Breast epithelium (tissue), 4 donors: Measurements from ENCODE around the gene CCDC83. TPM values are rescaled to one million over a fixed set of nuclear protein-coding genes. Genes with fewer than 3 reads are reported as not detected.
A peak's percentile ranks its signal among the peaks of the same experiment; 100 is the strongest.
"Not testable (repeated sequence)": the region's sequence is repeated elsewhere in the genome, so short reads cannot be mapped to it uniquely, and the experiment has no call there.

ENCODE experiments used
- DNase-seq, 2 donors: peaks; one replicate each; pipeline ENCODE4 v3.0.0-alpha.2; 2019; ENCODE audit warnings: low spot score in 2 of 2
- H3K27ac ChIP-seq, 2 donors: fragments of 200-600 bp; sonication (generic) in 1 of 2; one replicate each; pipeline ENCODE4 v1.5.1; 2016 to 2019; ENCODE audit warnings: mild to moderate bottlenecking in 1 of 2
- H3K27me3 ChIP-seq, 2 donors: fragments of 200-600 bp; sonication (generic) in 1 of 2; one replicate each; pipeline versions ENCODE4 v1.5.1 to v1.6.0; 2017 to 2019; ENCODE audit warnings: control low read depth in 1 of 2, mild to moderate bottlenecking in 1 of 2
- H3K36me3 ChIP-seq: fragments of 200-600 bp; one replicate; pipeline ENCODE4 v1.5.1; 2019
- H3K4me1 ChIP-seq, 2 donors: fragments of 200-600 bp; sonication (generic); one replicate each; pipeline ENCODE4 v1.5.1; 2016 to 2019; ENCODE audit warnings: control low read depth in 1 of 2
- H3K4me3 ChIP-seq, 3 donors: fragments of 200-600 bp; sonication (generic); 1 replicate in 2 of 3; 2 replicates in 1 of 3; pipeline ENCODE4 v1.5.1; 2016 to 2019; ENCODE audit warnings: mild to moderate bottlenecking in 3 of 3, moderate library complexity in 2 of 3
- H3K9me3 ChIP-seq, 2 donors: fragments of 200-600 bp; sonication (generic) in 1 of 2; one replicate each; pipeline ENCODE4 v1.5.1; 2016 to 2019; ENCODE audit warnings: control low read depth in 1 of 2
- POLR2A ChIP-seq: fragments of 450-650 bp; IDR thresholded peaks from one replicate; pipeline ENCODE4 v1.6.1; 2016; ENCODE audit warnings: antibody characterized with exemption, mild to moderate bottlenecking, moderate library complexity
- POLR2AphosphoS5 ChIP-seq, 3 donors: sonication (generic); formaldehyde crosslinking; IDR thresholded peaks; one replicate each; pipeline ENCODE4 v1.6.1; 2017; ENCODE audit warnings: antibody characterized with exemption in 3 of 3
- intact Hi-C: fragments of 100-400 bp; cut with DNase I; formaldehyde crosslinking; loops from one replicate; pipeline ENCODE4 v1.15.1; 2023; ENCODE audit warnings: low total_unique reads
- total RNA-seq, 3 donors: library from RNA; depleted of rRNA; stranded (reverse); fragments of >200 nt; gene quantifications; one replicate each; pipeline ENCODE4 v1.1.0, GENCODE V29; 2016
- TF ChIP-seq, protein P1 (sequence below), 3 donors: fragments of 450-650 bp; IDR thresholded peaks; one replicate each; pipeline ENCODE4 v1.5.1; 2016 to 2017; ENCODE audit warnings: antibody characterized with exemption in 3 of 3, mild to moderate bottlenecking in 3 of 3, moderate library complexity in 3 of 3

Gene CCDC83
- total RNA-seq, 3 donors from 2014 or later: 0.33 TPM; not detected in 2

DNA sequence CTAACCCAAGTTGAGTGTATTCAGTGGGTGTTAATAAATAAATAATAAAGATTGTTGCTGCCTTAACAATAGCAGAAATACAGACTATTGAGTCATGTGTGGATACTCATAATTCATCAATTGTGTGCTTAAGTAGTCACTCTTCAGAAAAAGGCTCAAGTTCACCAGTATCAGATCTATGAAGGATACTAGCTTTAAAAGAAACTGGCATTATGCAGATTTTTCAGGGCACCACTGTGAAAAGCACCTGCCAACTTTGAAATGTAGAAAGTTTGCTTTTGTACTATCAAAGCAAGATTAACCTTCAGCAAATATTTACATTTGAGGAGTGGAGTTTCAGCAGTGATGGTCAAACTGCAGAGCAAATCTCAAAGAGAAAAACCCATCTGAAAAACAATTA, 24.1 kb upstream of the CCDC83 start:
- Histone ChIP-seq H3K36me3 (peaks cover 4% of the 10 kb centered on the region), H3K4me1 (no peaks in the 10 kb centered on the region), H3K27me3 (no peaks in the 10 kb centered on the region), H3K4me3 (no peak overlapping the region), H3K9me3 (peaks cover 7% of the 10 kb centered on the region in 2 donors), H3K27ac (no peak overlapping the region)
- intact Hi-C loops: no loop called here
- no peak for TF ChIP-seq POLR2A
- no peak for TF ChIP-seq POLR2AphosphoS5 (IDR thresholded peaks at IDR 0.05)
- TF ChIP-seq, protein P1, sequence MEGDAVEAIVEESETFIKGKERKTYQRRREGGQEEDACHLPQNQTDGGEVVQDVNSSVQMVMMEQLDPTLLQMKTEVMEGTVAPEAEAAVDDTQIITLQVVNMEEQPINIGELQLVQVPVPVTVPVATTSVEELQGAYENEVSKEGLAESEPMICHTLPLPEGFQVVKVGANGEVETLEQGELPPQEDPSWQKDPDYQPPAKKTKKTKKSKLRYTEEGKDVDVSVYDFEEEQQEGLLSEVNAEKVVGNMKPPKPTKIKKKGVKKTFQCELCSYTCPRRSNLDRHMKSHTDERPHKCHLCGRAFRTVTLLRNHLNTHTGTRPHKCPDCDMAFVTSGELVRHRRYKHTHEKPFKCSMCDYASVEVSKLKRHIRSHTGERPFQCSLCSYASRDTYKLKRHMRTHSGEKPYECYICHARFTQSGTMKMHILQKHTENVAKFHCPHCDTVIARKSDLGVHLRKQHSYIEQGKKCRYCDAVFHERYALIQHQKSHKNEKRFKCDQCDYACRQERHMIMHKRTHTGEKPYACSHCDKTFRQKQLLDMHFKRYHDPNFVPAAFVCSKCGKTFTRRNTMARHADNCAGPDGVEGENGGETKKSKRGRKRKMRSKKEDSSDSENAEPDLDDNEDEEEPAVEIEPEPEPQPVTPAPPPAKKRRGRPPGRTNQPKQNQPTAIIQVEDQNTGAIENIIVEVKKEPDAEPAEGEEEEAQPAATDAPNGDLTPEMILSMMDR (IDR thresholded peaks at IDR 0.05): no peak
- DNase-seq: no peak

DNA sequence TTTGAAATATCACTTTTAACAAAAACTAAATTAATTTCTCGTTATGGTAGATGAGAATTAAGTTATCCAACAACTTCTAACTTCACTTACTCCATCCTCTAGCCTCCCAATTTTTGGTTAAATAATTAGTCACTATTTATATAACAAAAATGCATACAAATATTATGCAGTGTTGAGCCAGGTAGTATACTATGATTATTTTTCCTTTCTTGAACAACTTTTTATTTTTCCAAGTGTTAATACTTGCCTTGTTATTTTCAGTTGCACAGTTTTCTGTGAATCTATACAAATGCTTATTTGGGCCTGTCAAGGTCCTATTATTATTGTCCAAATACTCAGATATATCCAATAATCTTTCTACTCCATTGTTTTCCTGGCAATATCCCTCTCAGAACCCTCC, 19.9 kb upstream of the CCDC83 start:
- Histone ChIP-seq H3K27me3 (no peaks in the 10 kb centered on the region), H3K36me3 (peaks cover 4% of the 10 kb centered on the region), H3K27ac (no peak overlapping the region), H3K9me3 (peaks cover 7% of the 10 kb centered on the region in 2 donors), H3K4me1 (no peaks in the 10 kb centered on the region), H3K4me3 (no peak overlapping the region)
- intact Hi-C loops: no loop called here
- TF ChIP-seq POLR2AphosphoS5 (IDR thresholded peaks at IDR 0.05): no peak
- TF ChIP-seq POLR2A: no peak
- TF ChIP-seq, protein P1 (IDR thresholded peaks at IDR 0.05): no peak
- DNase-seq: no peak

DNA sequence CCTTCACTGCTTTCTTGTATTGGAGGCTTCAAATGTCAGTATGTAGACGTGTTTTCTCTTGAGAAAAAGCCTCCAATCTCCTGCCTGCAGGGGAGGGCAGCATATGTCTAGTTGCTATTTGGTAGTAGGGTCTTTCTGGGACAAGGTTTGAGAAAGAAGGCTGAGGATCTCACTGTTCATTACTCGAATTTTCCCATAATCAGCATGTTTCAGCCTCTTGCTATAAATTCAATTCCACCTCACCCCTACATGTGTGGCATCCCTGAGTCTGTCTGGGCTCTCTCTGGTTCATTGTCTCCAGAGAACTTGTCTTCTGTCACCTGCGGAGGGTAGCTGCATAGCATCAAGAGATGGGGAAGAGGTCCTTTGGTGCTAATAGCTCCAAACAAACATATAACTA, 19.5 kb upstream of the CCDC83 start:
- TF ChIP-seq, protein P1 (IDR thresholded peaks at IDR 0.05): no peak
- TF ChIP-seq POLR2A: no peak
- no peak for TF ChIP-seq POLR2AphosphoS5 (IDR thresholded peaks at IDR 0.05)

DNA sequence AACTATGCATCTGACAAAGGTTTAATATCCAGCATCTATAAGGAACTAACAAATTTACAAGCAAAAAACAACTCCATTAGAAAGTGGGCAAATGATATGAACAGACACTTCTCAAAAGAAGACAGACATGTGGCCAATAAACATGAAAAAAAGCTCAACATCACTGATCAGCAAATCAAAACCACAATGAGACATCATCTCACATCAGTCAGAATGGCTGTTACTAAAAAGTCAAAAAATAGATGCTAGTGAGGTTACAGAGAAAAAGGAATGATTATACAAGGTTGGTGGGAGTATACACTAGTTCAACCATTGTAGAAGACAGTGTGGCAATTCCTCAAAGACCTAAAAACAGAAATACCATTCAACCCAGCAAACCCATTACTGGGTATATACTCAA, 14.3 kb upstream of the CCDC83 start:
- DNase-seq, H3K9me3 ChIP-seq, H3K27ac ChIP-seq, H3K4me3 ChIP-seq, H3K36me3 ChIP-seq, intact Hi-C loops, H3K27me3 ChIP-seq, H3K4me1 ChIP-seq: not testable (repeated sequence)

More for the DNA sequence above, 19.5 kb upstream of the CCDC83 start:
- Histone ChIP-seq H3K36me3 (peaks cover 4% of the 10 kb centered on the region), H3K4me3 (no peak overlapping the region), H3K9me3 (peaks cover 7% of the 10 kb centered on the region in 2 donors), H3K4me1 (no peaks in the 10 kb centered on the region), H3K27me3 (no peaks in the 10 kb centered on the region), H3K27ac (no peak overlapping the region)
- no peak for DNase-seq
- intact Hi-C loops: no loop called here

DNA sequence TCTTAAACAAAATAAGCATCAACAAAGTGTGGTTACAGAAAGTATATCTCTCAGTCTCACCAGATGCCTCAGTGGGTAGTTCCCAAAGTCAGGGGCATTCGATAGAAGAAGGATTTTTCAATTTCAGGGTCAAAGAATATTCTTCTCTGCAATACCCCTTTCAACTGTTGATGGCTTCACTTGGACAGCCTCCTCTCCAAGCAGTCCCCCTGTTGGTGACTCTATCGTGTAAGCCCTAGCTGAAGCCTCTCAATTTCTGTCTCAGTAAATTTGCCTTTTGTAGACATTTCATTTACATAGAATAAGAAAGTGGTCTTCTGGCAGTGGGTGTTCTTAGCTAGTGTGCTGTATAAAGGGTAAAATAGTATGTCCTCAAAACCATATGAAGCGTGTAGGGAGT, 11.3 kb upstream of the CCDC83 start:
- Histone ChIP-seq H3K9me3 (no peaks in the 10 kb centered on the region), H3K27me3 (no peaks in the 10 kb centered on the region), H3K27ac (peak overlapping the region; percentile 65 to 79), H3K4me1 (no peaks in the 10 kb centered on the region), H3K36me3 (no peaks in the 10 kb centered on the region), H3K4me3 (no peak overlapping the region)
- no peak for TF ChIP-seq POLR2AphosphoS5 (IDR thresholded peaks at IDR 0.05)
- TF ChIP-seq, protein P1 (IDR thresholded peaks at IDR 0.05): no peak
- no peak for TF ChIP-seq POLR2A
- intact Hi-C loops: no loop called here
- DNase-seq: no peak
